Measurements from ENCODE around the gene KAT6B. TPM values are rescaled to one million over a fixed set of nuclear protein-coding genes. Genes with fewer than 3 reads are reported as not detected.
A peak's percentile ranks its signal among the peaks of the same experiment; 100 is the strongest.

KAT6B gene
- total and polyA plus RNA-seq, 7 donors: 2.1 to 21.3 (median 16.9) TPM

DNA sequence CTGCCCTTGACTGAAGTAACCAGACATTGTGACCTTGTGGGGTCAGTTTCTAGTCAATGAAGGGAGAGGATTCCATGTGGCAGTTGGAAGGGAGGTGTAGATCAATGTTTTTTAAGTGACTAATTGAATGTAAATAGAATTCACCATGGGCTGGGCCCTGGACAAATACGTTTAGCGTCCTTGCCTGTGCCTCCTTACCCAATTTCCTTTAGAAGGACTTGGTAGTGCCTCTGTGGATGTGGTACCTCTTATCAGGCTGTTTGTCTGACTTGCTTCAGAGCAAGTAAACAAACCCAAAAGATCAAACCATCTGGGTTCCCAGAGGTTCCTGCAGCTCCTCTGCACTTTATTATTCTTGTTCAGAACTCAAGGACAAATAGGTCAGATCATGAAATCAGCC is 4.3 kb upstream of the KAT6B start:
- DNase-seq (no peak), ATAC-seq (no peak)

GRCh38 chr10:74822521-74823089 is 3.8 kb upstream of the KAT6B start:
- Histone ChIP-seq H3K4me1 (peaks cover 38% of the 10 kb centered on the region), H3K27me3 (ENCODE audit: insufficient read depth in 3 of 3, low read length in 2 of 3) (no peaks in the 10 kb centered on the region), H3K36me3 (ENCODE audit: insufficient read depth in 1 of 2, low read depth in 1 of 2) (no peaks in the 10 kb centered on the region), H3K27ac (peak overlapping the region; percentile 88), H3K4me3 (no peak overlapping the region), H3K9me3 (no peaks in the 10 kb centered on the region)
- WGBS, 3 donors: 27 to 44% (median 32%) methylated on average over 3 of the region's 3 CpGs
- peak in 3 of 4 donors; percentile 3 to 36 (median 20) for ATAC-seq
- no peak for TF ChIP-seq CTCF (IDR thresholded peaks at IDR 0.05)
- intact Hi-C loops (cut with DNase I): loop anchor here in 1 of 2 donors (5.0 to 10.0 kb wide), 2 partner anchors 285 to 412 kb away; partner anchors contain the start of gene COMTD1
- no peak for DNase-seq

More for the DNA sequence above, 4.3 kb upstream of the KAT6B start:
- Histone ChIP-seq H3K27me3 (ENCODE audit: insufficient read depth in 3 of 3, low read length in 2 of 3) (no peaks in the 10 kb centered on the region), H3K4me3 (no peak overlapping the region), H3K36me3 (ENCODE audit: insufficient read depth in 1 of 2, low read depth in 1 of 2) (no peaks in the 10 kb centered on the region), H3K27ac (peak overlapping the region; percentile 88), H3K4me1 (peaks cover 33% of the 10 kb centered on the region), H3K9me3 (no peaks in the 10 kb centered on the region)
- WGBS, 3 donors: 69 to 92% (median 74%) methylated on average over 2 of the region's 2 CpGs
- no peak for TF ChIP-seq CTCF (IDR thresholded peaks at IDR 0.05)
- intact Hi-C loops (cut with DNase I): loop anchor here in 1 of 2 donors (5.0 to 10.0 kb wide), 2 partner anchors 285 to 413 kb away; partner anchors contain the start of gene COMTD1

- no peak for TF ChIP-seq CTCF (IDR thresholded peaks at IDR 0.05)
- Histone ChIP-seq H3K4me1 (peaks cover 48% of the 10 kb centered on the region), H3K36me3 (ENCODE audit: insufficient read depth in 1 of 2, low read depth in 1 of 2) (no peaks in the 10 kb centered on the region), H3K27ac (peak overlapping the region; percentile 88), H3K27me3 (ENCODE audit: insufficient read depth in 3 of 3, low read length in 2 of 3) (no peaks in the 10 kb centered on the region), H3K4me3 (peak overlapping the region; percentile 95), H3K9me3 (no peaks in the 10 kb centered on the region)
- intact Hi-C loops (cut with DNase I): loop anchor here in 1 of 2 donors (5.0 to 10.0 kb wide), 2 partner anchors 284 to 411 kb away; partner anchors contain the start of gene COMTD1
- 37 to 49% (median 39%) methylated on average over 4 of the region's 4 CpGs for WGBS, 3 donors
- no peak for DNase-seq
- no peak for ATAC-seq
These were observed 2.6 kb upstream of the KAT6B start for GRCh38 chr10:74823791-74824183.

GRCh38 chr10:74824184-74824899 is 2.1 kb upstream of the KAT6B start:
- H3K27me3 ChIP-seq (ENCODE audit: insufficient read depth in 3 of 3, low read length in 2 of 3): no peaks in the 10 kb centered on the region
- H3K27ac ChIP-seq: peak overlapping the region; percentile 88
- no peaks in the 10 kb centered on the region for H3K9me3 ChIP-seq
- no peaks in the 10 kb centered on the region for H3K36me3 ChIP-seq (ENCODE audit: insufficient read depth in 1 of 2, low read depth in 1 of 2)
- H3K4me3 ChIP-seq: peak overlapping the region; percentile 95
- DNase-seq (no peak), ATAC-seq (no peak)
- peaks cover 48% of the 10 kb centered on the region for H3K4me1 ChIP-seq
- intact Hi-C loops (cut with DNase I): loop anchor here in 1 of 2 donors (5.0 to 10.0 kb wide), 2 partner anchors 283 to 410 kb away; partner anchors contain the start of gene COMTD1
- no peak for TF ChIP-seq CTCF (IDR thresholded peaks at IDR 0.05)
- 38 to 59% (median 46%) methylated on average over 13 to 18 of the region's 18 CpGs for WGBS, 3 donors
